T47D (cell line): ENCODE measurements around the gene IRAK3.
"Not testable (repeated sequence)": the region's sequence is repeated elsewhere in the genome, so short reads cannot be mapped to it uniquely, and the experiment has no call there.

Experiments
- DNase-seq, 2 experiments: peaks; one replicate each; pipeline versions ENCODE4 v3.0.0 to v3.0.0-alpha.2; 2011 to 2012; ENCODE audit warnings: low read depth in 1 of 2, low spot score in 1 of 2
- JUND ChIP-seq: IDR thresholded peaks from 2 replicates; pipeline ENCODE4 v1.6.1; 2012; ENCODE audit warnings: low read depth
- in situ Hi-C: cut with HindIII; loops from 2 replicates; pipeline ENCODE4 v1.10.0; 2016; ENCODE audit warnings: low sequenced_read_pairs, low pct_unique_long_range_greater_than_20kb

Gene IRAK3

GRCh38 chr12:66203820-66204219 lies 14.8 kb downstream of the IRAK3 start:
- DNase-seq = no peak
- in situ Hi-C loops = no loop called here
- TF ChIP-seq JUND = no peak

- in situ Hi-C loops = no loop called here
- no peak for TF ChIP-seq JUND
- no peak for DNase-seq
Observed at GRCh38 chr12:66206141-66206540, 17.1 kb downstream of the IRAK3 start.

GRCh38 chr12:66210840-66211239 lies 21.8 kb downstream of the IRAK3 start:
- TF ChIP-seq JUND = no peak
- in situ Hi-C loops = no loop called here
- DNase-seq = no peak

GRCh38 chr12:66211573-66211972 lies 22.6 kb downstream of the IRAK3 start:
- in situ Hi-C loops, DNase-seq: not testable (repeated sequence)

- DNase-seq, in situ Hi-C loops: not testable (repeated sequence)
Observed at GRCh38 chr12:66213011-66213410, 24.0 kb downstream of the IRAK3 start.

GRCh38 chr12:66217342-66217917 lies 28.4 kb downstream of the IRAK3 start:
- no peak for DNase-seq

GRCh38 chr12:66228462-66228861 lies 39.4 kb downstream of the IRAK3 start:
- DNase-seq = no peak
- in situ Hi-C loops = no loop called here
- TF ChIP-seq JUND = no peak

More at GRCh38 chr12:66217342-66217917, 28.4 kb downstream of the IRAK3 start:
- in situ Hi-C loops = no loop called here
- no peak for TF ChIP-seq JUND

- no peak for TF ChIP-seq JUND
- in situ Hi-C loops = no loop called here
- DNase-seq = no peak
Observed at GRCh38 chr12:66232263-66232662, 43.2 kb downstream of the IRAK3 start.

GRCh38 chr12:66234037-66234693 lies 45.2 kb downstream of the IRAK3 start:
- in situ Hi-C loops = not testable (repeated sequence)
- DNase-seq = peak; percentile 85 to 97

GRCh38 chr12:66234773-66235625 lies 46.0 kb downstream of the IRAK3 start:
- DNase-seq = peak; percentile 51 to 52
- in situ Hi-C loops = not testable (repeated sequence)

GRCh38 chr12:66235626-66236281 lies 46.7 kb downstream of the IRAK3 start:
- in situ Hi-C loops = no loop called here
- DNase-seq = no peak
- TF ChIP-seq JUND = no peak

- DNase-seq, in situ Hi-C loops: not testable (repeated sequence)
Observed at GRCh38 chr12:66236282-66236675, 47.3 kb downstream of the IRAK3 start.

GRCh38 chr12:66236969-66237368 lies 48.0 kb downstream of the IRAK3 start:
- peak in 1 of 2 experiments; percentile 37 for DNase-seq
- no peak for TF ChIP-seq JUND
- in situ Hi-C loops = no loop called here
